Measurements from ENCODE around the gene PRRT4.

Gene PRRT4

GRCh38 chr7:128343554-128344430 is 17.7 kb downstream of the PRRT4 start, which contains the start of gene RBM28 (continued):
- TF ChIP-seq ZNF521 (tag by site-specific recombination; IDR thresholded peaks at IDR 0.05): no peak
- peak; percentile 98 for TF ChIP-seq ZNF501 (tag by site-specific recombination; IDR thresholded peaks at IDR 0.05)
- TF ChIP-seq OSR2 (tag by site-specific recombination; IDR thresholded peaks at IDR 0.05): no peak
- no peak for TF ChIP-seq ELK4 (IDR thresholded peaks at IDR 0.05; ENCODE audit: borderline replicate concordance, low read depth, low read length)
- TF ChIP-seq, protein P1, sequence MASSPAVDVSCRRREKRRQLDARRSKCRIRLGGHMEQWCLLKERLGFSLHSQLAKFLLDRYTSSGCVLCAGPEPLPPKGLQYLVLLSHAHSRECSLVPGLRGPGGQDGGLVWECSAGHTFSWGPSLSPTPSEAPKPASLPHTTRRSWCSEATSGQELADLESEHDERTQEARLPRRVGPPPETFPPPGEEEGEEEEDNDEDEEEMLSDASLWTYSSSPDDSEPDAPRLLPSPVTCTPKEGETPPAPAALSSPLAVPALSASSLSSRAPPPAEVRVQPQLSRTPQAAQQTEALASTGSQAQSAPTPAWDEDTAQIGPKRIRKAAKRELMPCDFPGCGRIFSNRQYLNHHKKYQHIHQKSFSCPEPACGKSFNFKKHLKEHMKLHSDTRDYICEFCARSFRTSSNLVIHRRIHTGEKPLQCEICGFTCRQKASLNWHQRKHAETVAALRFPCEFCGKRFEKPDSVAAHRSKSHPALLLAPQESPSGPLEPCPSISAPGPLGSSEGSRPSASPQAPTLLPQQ (tag by site-specific recombination; IDR thresholded peaks at IDR 0.05): peak; percentile 91
- TF ChIP-seq GLIS2 (tag by site-specific recombination; IDR thresholded peaks at IDR 0.05): peak; percentile 41; the same call in 1 of the 2 replicates
- peak; percentile 20; the same call in 1 of the 2 replicates for TF ChIP-seq ZFHX2 (tag by site-specific recombination; conservative IDR thresholded peaks at IDR 0.05)
- TF ChIP-seq ZNF621 (tag by site-specific recombination; IDR thresholded peaks at IDR 0.05): no peak
- TF ChIP-seq ZNF146 (tag by site-specific recombination; IDR thresholded peaks at IDR 0.05): peak; percentile 44
- TF ChIP-seq ZNF560 (tag by site-specific recombination; IDR thresholded peaks at IDR 0.05; ENCODE audit: borderline replicate concordance): no peak
- TF ChIP-seq GFI1B (tag by site-specific recombination; IDR thresholded peaks at IDR 0.05): no peak
- TF ChIP-seq ZNF324 (tag by site-specific recombination; IDR thresholded peaks at IDR 0.05): peak; percentile 98
- TF ChIP-seq, protein P2, sequence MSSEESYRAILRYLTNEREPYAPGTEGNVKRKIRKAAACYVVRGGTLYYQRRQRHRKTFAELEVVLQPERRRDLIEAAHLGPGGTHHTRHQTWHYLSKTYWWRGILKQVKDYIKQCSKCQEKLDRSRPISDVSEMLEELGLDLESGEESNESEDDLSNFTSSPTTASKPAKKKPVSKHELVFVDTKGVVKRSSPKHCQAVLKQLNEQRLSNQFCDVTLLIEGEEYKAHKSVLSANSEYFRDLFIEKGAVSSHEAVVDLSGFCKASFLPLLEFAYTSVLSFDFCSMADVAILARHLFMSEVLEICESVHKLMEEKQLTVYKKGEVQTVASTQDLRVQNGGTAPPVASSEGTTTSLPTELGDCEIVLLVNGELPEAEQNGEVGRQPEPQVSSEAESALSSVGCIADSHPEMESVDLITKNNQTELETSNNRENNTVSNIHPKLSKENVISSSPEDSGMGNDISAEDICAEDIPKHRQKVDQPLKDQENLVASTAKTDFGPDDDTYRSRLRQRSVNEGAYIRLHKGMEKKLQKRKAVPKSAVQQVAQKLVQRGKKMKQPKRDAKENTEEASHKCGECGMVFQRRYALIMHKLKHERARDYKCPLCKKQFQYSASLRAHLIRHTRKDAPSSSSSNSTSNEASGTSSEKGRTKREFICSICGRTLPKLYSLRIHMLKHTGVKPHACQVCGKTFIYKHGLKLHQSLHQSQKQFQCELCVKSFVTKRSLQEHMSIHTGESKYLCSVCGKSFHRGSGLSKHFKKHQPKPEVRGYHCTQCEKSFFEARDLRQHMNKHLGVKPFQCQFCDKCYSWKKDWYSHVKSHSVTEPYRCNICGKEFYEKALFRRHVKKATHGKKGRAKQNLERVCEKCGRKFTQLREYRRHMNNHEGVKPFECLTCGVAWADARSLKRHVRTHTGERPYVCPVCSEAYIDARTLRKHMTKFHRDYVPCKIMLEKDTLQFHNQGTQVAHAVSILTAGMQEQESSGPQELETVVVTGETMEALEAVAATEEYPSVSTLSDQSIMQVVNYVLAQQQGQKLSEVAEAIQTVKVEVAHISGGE (tag by site-specific recombination; conservative IDR thresholded peaks at IDR 0.05; ENCODE audit: low read depth): peak; percentile 100
- TF ChIP-seq ZNF341 (tag by site-specific recombination; IDR thresholded peaks at IDR 0.05; ENCODE audit: low read depth): peak; percentile 44; the same call in 1 of the 2 replicates
- no peak for TF ChIP-seq ZNF114 (tag by site-specific recombination; IDR thresholded peaks at IDR 0.05)
- TF ChIP-seq ZNF791 (tag by site-specific recombination; IDR thresholded peaks at IDR 0.05): no peak
- TF ChIP-seq, protein P3, sequence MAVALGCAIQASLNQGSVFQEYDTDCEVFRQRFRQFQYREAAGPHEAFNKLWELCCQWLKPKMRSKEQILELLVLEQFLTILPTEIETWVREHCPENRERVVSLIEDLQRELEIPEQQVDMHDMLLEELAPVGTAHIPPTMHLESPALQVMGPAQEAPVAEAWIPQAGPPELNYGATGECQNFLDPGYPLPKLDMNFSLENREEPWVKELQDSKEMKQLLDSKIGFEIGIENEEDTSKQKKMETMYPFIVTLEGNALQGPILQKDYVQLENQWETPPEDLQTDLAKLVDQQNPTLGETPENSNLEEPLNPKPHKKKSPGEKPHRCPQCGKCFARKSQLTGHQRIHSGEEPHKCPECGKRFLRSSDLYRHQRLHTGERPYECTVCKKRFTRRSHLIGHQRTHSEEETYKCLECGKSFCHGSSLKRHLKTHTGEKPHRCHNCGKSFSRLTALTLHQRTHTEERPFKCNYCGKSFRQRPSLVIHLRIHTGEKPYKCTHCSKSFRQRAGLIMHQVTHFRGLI (tag by site-specific recombination; IDR thresholded peaks at IDR 0.05): peak; percentile 60; the same call in 1 of the 2 replicates
- TF ChIP-seq ZNF473 (tag by site-specific recombination; IDR thresholded peaks at IDR 0.05): no peak
- TF ChIP-seq ZNF626 (tag by site-specific recombination; IDR thresholded peaks at IDR 0.05): no peak
- TF ChIP-seq ZXDB (tag by site-specific recombination; IDR thresholded peaks at IDR 0.05): peak; percentile 94
- TF ChIP-seq OVOL3 (tag by site-specific recombination; IDR thresholded peaks at IDR 0.05): no peak; the same call in 1 of the 2 replicates
- TF ChIP-seq, protein P4, sequence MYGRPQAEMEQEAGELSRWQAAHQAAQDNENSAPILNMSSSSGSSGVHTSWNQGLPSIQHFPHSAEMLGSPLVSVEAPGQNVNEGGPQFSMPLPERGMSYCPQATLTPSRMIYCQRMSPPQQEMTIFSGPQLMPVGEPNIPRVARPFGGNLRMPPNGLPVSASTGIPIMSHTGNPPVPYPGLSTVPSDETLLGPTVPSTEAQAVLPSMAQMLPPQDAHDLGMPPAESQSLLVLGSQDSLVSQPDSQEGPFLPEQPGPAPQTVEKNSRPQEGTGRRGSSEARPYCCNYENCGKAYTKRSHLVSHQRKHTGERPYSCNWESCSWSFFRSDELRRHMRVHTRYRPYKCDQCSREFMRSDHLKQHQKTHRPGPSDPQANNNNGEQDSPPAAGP (tag by site-specific recombination; IDR thresholded peaks at IDR 0.05): peak; percentile 91
- TF ChIP-seq ZIC2 (tag by site-specific recombination; IDR thresholded peaks at IDR 0.05): peak; percentile 62
- no peak for TF ChIP-seq ZNF555 (tag by site-specific recombination; conservative IDR thresholded peaks at IDR 0.05)
- TF ChIP-seq ZNF350 (tag by site-specific recombination; IDR thresholded peaks at IDR 0.05): no peak
- peak; percentile 84 for TF ChIP-seq ZFP69B (tag by site-specific recombination; IDR thresholded peaks at IDR 0.05)
- no peak for TF ChIP-seq ZNF571 (tag by site-specific recombination; IDR thresholded peaks at IDR 0.05)
- peak; percentile 94 for TF ChIP-seq ZNF600 (tag by site-specific recombination; IDR thresholded peaks at IDR 0.05)
- TF ChIP-seq ZNF248 (tag by site-specific recombination; IDR thresholded peaks at IDR 0.05): no peak
- peak; percentile 89 for TF ChIP-seq SP3 (tag by site-specific recombination; IDR thresholded peaks at IDR 0.05)
- peak; percentile 88 for TF ChIP-seq ZBTB17 (tag by site-specific recombination; IDR thresholded peaks at IDR 0.05)
- no peak for TF ChIP-seq PRDM1 (tag by site-specific recombination; IDR thresholded peaks at IDR 0.05)
- TF ChIP-seq ZNF132 (tag by site-specific recombination; IDR thresholded peaks at IDR 0.05; ENCODE audit: borderline replicate concordance): no peak
